ENCODE data around the gene BEX1. TPM values are rescaled to one million over a fixed set of nuclear protein-coding genes. Genes with fewer than 3 reads are reported as not detected.
"Not testable (repeated sequence)": the region's sequence is repeated elsewhere in the genome, so short reads cannot be mapped to it uniquely, and the experiment has no call there.

Gene BEX1
- 61.9 and 67.8 TPM in 2 replicates for total RNA-seq (ENCODE audit: low replicate concordance)
- long read RNA-seq, transcript BEX1-201 (3 exons, 864 nt), result major isoform, 27 of 28 reads
- long read RNA-seq, partial matches to known transcripts, result 1 of 28 reads
- long read RNA-seq, other reads (novel, unspliced or antisense), result 0 of 28 reads

DNA sequence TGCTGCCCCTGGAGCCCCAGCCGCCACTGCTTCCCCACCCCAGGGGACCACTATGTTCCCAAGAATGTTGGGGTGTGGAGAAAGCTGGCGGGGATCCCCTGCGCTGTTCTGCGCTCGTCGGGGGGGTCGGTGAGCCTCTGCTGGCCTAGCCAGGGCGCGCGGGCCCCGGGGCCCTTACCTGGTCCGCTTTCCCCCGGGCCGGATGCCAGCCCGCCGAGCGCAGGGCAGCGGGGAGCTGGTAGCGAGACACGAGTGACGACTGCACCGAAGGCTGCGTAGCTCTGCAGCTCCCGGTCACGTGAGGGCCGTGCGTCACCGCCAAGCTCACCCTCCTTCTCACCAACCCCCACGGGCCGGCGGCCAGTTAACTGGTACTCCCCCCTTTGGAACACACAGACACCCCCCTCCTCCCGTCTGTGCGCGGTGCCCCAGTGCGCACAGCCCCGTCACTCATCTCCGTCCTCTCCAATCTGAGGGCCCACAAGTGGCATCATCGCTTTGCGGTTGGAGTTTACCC, at the start of gene BEX1:
Gene BEX1 (minus strand): TSS at position 254 of the 517 bp plus-strand sequence. CDS start 897 bp downstream, outside the sequence.
- Mint-ChIP-seq H3K9me3 (peaks cover 8% of the 10 kb centered on the region), H3K4me3 (peak within 1 kb of the TSS; percentile 82), H3K27me3 (peaks cover 6% of the 10 kb centered on the region), H3K4me1 (ENCODE audit: unreplicated experiment) (peaks cover 4% of the 10 kb centered on the region), H3K27ac (no peak within 1 kb of the TSS), H3K36me3 (no peaks in the 10 kb centered on the region)
- DNase-seq (ENCODE audit: extremely low spot score, unreplicated experiment), result no peak
- TF ChIP-seq, protein P1, sequence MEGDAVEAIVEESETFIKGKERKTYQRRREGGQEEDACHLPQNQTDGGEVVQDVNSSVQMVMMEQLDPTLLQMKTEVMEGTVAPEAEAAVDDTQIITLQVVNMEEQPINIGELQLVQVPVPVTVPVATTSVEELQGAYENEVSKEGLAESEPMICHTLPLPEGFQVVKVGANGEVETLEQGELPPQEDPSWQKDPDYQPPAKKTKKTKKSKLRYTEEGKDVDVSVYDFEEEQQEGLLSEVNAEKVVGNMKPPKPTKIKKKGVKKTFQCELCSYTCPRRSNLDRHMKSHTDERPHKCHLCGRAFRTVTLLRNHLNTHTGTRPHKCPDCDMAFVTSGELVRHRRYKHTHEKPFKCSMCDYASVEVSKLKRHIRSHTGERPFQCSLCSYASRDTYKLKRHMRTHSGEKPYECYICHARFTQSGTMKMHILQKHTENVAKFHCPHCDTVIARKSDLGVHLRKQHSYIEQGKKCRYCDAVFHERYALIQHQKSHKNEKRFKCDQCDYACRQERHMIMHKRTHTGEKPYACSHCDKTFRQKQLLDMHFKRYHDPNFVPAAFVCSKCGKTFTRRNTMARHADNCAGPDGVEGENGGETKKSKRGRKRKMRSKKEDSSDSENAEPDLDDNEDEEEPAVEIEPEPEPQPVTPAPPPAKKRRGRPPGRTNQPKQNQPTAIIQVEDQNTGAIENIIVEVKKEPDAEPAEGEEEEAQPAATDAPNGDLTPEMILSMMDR (conservative IDR thresholded peaks at IDR 0.05), result no peak

DNA sequence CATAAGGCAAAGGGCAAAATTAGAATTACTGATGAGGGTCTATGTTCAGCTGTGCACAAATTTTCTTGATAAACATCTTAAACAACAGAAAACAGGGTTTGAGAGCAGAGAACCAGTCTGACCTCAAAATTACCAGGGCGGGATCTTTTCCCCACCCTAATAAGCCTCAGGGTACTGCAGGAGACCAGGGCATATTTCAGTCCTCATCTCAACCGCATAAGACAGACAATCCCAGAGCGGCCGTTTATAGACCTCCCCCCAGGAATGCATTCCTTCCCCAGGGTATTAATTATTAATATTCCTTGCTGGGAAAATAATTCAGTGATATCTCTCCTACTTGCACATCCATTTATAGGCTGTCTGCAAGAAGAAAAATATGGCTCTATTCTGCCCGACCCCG, 45.5 kb upstream of the BEX1 start:
- not testable (repeated sequence) for DNase-seq (ENCODE audit: extremely low spot score, unreplicated experiment); H3K4me3 Mint-ChIP-seq; H3K27ac Mint-ChIP-seq; H3K36me3 Mint-ChIP-seq; H3K4me1 Mint-ChIP-seq (ENCODE audit: unreplicated experiment); H3K27me3 Mint-ChIP-seq; H3K9me3 Mint-ChIP-seq

DNA sequence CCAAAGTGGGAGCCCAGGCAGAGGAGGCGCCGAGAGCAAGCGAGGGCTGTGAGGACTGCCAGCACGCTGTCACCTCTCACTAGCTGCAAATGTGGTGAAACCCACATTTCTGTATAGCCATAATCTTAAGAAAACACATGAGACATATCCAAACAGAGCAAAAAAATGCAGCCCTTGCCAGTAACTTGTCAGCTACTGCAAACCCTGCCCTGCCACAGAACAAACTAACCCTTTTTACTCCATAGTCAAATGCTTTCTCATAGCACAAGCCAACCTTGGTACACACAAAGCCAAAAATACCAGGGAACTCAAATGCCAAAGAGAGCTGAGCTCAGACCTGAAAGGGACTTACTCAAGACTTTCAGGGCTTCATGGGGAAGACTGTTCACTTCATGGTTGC, 43.9 kb upstream of the BEX1 start:
- TF ChIP-seq, protein P1 (conservative IDR thresholded peaks at IDR 0.05), result no peak
- Mint-ChIP-seq H3K27me3 (no peaks in the 10 kb centered on the region), H3K36me3 (no peaks in the 10 kb centered on the region), H3K27ac (no peak overlapping the region), H3K4me1 (ENCODE audit: unreplicated experiment) (no peaks in the 10 kb centered on the region), H3K4me3 (no peak overlapping the region), H3K9me3 (peaks cover 10% of the 10 kb centered on the region)
- DNase-seq (ENCODE audit: extremely low spot score, unreplicated experiment), result no peak

DNA sequence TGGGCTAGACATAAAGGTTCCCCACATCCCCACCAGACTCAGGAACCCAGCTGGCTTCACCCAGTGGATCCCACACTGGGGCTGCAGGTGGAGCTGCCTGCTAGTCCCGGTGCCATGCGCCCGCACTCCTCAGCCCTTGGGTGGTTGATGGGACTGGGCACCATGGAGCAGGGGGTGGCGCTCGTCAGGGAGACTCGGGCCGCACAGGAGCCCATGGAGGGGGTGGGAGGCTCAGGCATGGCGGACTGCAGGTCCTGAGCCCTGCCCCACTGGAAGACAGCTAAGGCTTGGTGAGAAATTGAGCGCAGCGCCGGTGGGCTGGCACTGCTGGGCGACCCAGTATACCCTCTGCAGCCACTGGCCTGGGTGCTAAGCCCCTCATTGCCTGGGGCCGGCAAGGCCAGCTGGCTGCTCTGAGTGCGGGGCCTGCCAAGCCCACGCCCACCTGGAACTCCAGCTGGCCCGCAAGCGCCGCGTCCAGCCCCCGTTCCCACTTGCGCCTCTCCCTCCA, 43.3 kb upstream of the BEX1 start:
- not testable (repeated sequence) for H3K4me1 Mint-ChIP-seq (ENCODE audit: unreplicated experiment); H3K9me3 Mint-ChIP-seq; DNase-seq (ENCODE audit: extremely low spot score, unreplicated experiment)

DNA sequence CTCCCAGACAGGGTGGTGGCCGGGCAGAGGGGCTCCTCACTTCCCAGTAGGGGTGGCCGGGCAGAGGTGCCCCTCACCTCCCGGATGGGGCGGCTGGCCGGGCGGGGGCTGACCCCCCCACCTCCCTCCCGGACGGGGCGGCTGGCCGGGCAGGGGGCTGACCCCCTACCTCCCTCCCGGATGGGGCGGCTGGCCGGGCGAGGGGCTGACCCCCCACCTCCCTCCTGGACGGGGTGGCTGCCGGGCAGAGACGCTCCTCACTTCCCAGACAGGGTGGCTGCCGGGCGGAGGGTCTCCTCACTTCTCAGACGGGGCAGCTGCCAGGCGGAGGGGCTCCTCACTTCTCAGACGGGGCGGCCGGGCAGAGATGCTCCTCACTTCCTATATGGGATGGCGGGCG, 40.4 kb upstream of the BEX1 start:
- DNase-seq (ENCODE audit: extremely low spot score, unreplicated experiment); H3K9me3 Mint-ChIP-seq; H3K4me3 Mint-ChIP-seq; H3K36me3 Mint-ChIP-seq; H3K4me1 Mint-ChIP-seq (ENCODE audit: unreplicated experiment); H3K27ac Mint-ChIP-seq; H3K27me3 Mint-ChIP-seq: not testable (repeated sequence)

More for the DNA sequence above, 43.3 kb upstream of the BEX1 start:
- not testable (repeated sequence) for H3K4me3 Mint-ChIP-seq, H3K27me3 Mint-ChIP-seq, H3K27ac Mint-ChIP-seq, H3K36me3 Mint-ChIP-seq

DNA sequence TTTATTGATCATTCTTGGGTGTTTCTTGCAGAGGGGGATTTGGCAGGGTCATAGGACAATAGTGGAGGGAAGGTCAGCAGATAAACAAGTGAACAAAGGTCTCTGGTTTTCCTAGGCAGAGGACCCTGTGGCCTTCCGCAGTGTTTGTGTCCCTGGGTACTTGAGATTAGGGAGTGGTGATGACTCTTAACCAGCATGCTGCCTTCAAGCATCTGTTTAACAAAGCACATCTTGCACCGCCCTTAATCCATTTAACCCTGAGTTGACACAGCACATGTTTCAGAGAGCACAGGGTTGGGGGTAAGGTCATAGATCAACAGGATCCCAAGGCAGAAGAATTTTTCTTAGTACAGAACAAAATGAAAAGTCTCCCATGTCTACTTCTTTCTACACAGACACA, 39.9 kb upstream of the BEX1 start:
- not testable (repeated sequence) for H3K27me3 Mint-ChIP-seq; H3K4me1 Mint-ChIP-seq (ENCODE audit: unreplicated experiment); DNase-seq (ENCODE audit: extremely low spot score, unreplicated experiment); H3K9me3 Mint-ChIP-seq; H3K36me3 Mint-ChIP-seq; H3K27ac Mint-ChIP-seq; H3K4me3 Mint-ChIP-seq

DNA sequence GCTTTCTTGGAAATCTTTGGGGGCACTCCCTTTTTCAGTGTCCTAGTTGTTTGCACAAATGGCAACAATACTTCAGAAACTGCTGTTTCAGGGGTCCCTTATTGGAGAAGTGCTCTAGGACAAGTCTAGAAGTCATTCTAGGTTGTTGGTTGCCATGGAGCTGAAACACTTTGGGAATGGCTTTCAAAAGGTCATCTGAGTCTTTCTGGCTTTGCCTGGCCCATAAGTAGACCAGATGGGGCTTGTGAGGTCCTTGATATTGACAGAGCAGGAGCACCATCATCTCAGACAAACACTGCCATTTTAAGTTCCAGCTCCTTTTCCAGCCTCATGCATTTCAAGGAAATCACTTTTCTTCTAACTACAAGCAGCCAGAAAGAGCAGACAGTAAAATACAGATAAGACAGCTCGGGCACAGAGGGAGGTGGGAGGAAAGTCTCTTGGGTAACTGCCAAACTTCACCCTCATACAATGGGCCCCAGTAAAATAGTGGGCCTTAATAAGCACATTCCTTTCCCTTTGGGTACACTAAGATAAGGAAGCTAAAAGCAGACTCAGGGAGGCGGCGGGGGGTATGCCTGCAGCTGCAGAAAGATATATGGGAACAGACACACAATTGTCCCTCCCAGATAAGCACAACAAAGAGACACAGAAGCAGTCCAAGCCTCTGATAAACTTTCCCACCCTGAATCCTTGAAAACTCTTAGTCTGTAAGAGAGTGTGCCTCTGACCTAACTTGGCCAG, 37.5 kb upstream of the BEX1 start:
- no peak overlapping the region for H3K4me3 Mint-ChIP-seq
- H3K27ac Mint-ChIP-seq, result no peak overlapping the region
- H3K9me3 Mint-ChIP-seq, result peaks cover 6% of the 10 kb centered on the region
- H3K4me1 Mint-ChIP-seq (ENCODE audit: unreplicated experiment), result no peaks in the 10 kb centered on the region
- DNase-seq (ENCODE audit: extremely low spot score, unreplicated experiment), result no peak
- H3K27me3 Mint-ChIP-seq, result no peaks in the 10 kb centered on the region
- H3K36me3 Mint-ChIP-seq, result no peaks in the 10 kb centered on the region
- TF ChIP-seq, protein P1 (conservative IDR thresholded peaks at IDR 0.05), result no peak
